22Rv1 (cell line): ENCODE results near the gene MAST1.
"Not testable (repeated sequence)": the region's sequence is repeated elsewhere in the genome, so short reads cannot be mapped to it uniquely, and the experiment has no call there.

Experiments
- H3K27ac ChIP-seq: fragments of 450-650 bp; 2 replicates; pipeline ENCODE4 v1.5.1; 2017
- CTCF ChIP-seq: fragments of 450-650 bp; IDR thresholded peaks from 2 replicates; pipeline ENCODE4 v1.5.1; 2017; ENCODE audit warnings: mild to moderate bottlenecking
- ZFX ChIP-seq: fragments of 450-650 bp; IDR thresholded peaks from 2 replicates; pipeline ENCODE4 v1.6.1; 2017; ENCODE audit warnings: antibody characterized with exemption, borderline replicate concordance

MAST1 gene

GRCh38 chr19:12802267-12803106, 35.8 kb upstream of the MAST1 start:
- H3K27ac ChIP-seq, result peak overlapping the region; percentile 85
- no peak for TF ChIP-seq CTCF
- no peak for TF ChIP-seq ZFX

- H3K27ac ChIP-seq, result no peak overlapping the region
- TF ChIP-seq CTCF (no peak), ZFX (no peak)
Measured at GRCh38 chr19:12804051-12804450, 34.3 kb upstream of the MAST1 start.

DNA sequence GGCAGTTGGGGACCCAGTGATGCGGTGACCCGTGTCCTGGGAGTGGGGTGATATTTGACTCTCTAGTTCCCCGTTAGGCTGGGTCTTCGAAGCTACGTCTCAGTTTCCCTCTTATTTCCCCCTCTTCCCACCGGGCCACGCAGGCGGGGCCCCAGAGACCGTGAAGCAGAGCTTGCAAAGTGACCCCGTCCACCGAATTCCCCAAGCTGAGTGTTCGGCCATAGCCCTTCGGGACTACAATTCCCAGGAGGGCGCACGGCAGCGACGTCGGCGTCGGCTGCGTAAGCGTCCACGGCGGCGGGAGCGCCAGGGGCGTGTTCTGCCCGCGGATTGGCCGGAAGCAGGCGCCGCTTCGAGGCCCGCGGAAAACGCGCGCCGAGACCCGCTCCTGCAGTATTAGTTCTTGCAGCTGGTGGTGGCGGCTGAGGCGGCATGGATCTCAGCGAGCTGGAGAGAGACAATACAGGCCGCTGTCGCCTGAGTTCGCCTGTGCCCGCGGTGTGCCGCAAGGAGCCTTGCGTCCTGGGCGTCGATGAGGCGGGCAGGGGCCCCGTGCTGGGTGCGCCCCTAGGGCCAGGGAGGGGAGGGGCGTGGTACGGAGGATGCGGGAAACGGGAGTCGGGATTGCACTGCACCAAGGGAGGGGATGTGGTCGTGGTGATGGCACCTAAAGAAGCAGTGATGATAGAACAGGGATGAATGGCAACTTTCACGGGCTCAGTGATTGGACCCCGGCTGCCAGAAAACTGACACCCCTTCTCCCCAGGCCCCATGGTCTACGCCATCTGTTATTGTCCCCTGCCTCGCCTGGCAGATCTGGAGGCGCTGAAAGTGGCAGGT, 31.9 kb upstream of the MAST1 start, which contains the start of gene RNASEH2A:
TSS of gene RNASEH2A (plus strand) at position 343 of the 840 bp plus-strand sequence. CDS start at position 433, 90 bp downstream.
- TF ChIP-seq ZFX (no peak), CTCF (no peak)
- H3K27ac ChIP-seq, result peak within 1 kb of the TSS; percentile 75

DNA sequence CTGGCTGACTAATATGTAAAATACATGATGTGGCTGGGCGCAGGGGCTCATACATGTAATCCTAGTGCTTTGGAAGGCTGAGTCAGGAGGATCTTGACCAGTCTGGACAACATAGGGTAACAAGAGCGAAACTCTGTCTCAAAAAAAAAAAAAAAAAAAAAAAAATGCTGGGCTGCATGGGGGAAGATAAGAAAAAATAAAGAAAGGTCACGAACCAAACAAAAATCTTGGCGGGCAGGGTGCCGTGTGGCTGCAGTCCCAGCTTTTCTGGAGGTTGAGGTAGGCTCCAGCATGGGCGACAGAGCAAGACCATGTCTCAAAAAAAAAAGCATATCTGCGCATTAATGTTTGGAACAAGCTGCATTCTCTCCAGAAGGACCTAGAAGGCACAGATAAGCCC, 23.2 kb upstream of the MAST1 start:
- TF ChIP-seq ZFX, result no peak
- TF ChIP-seq CTCF, result no peak
- no peak overlapping the region for H3K27ac ChIP-seq

DNA sequence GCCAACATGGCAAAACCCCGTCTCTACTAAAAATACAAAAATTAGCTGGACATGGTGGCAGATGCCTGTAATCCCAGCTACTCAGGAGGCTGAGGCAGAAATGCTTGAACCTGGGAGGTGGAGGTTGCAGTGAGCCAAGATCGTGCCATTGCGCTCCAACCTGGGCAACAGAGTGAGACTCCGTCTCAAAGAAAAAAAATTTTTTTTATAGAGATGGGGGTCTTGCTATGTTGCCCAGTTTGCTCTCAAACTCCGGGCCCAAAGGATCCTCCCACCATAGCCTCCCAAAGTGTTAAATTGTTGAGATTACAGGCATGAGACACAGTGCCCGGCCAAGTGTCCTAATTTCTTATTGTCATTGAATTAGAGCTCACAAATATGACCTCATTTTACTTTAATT, 21.1 kb upstream of the MAST1 start:
- not testable (repeated sequence) for H3K27ac ChIP-seq

GRCh38 chr19:12817810-12818209, 20.5 kb upstream of the MAST1 start:
- H3K27ac ChIP-seq, result not testable (repeated sequence)

DNA sequence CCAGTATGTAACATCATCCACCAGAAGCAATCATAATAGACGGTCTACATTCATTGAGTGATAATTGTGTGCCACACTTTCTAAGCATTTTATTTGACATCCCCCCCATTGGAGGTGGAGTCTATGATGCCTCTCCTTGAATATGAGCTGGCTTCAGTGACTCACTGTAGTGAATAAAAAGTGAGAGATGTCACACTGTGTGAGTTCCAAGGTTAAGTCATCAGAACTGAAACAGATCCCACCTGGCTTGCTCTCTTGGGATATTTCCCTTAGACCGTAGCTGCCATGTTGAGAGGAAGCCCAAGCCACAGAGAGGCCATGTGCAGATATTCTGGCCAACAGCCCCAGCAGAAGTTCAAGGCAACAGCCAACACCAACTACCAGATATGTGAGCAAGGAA, 16.6 kb upstream of the MAST1 start:
- TF ChIP-seq CTCF (no peak), ZFX (no peak)
- H3K27ac ChIP-seq, result no peak overlapping the region
